ENCODE results near the gene NOC2L.

- TF ChIP-seq CTCF (optimal IDR thresholded peaks at IDR 0.05 in 1 of 3, IDR thresholded peaks at IDR 0.05 in 1 of 3, conservative IDR thresholded peaks at IDR 0.05 in 1 of 3; ENCODE audit: extremely low read depth in 1 of 3, insufficient read depth in 2 of 3, low read length in 3 of 3), result no peak
- TF ChIP-seq EZH2 (IDR thresholded peaks at IDR 0.05; ENCODE audit: low read length), result no peak
Measured at GRCh38 chr1:993379-993995, 34.4 kb upstream of the NOC2L start.

Measured in keratinocyte (primary cell).